H9 (cell line): ENCODE measurements around the gene RAB27B. TPM values are rescaled to one million over a fixed set of nuclear protein-coding genes. Genes with fewer than 3 reads are reported as not detected.

Experiments used
- DNase-seq: peaks from one replicate; pipeline ENCODE4 v3.0.0-alpha.2; 2017
- H2AFZ ChIP-seq: one replicate; pipeline ENCODE4 v1.6.1; 2013; ENCODE audit warnings: mild to moderate bottlenecking, low read length, control low read depth, moderate library complexity
- H2AK5ac ChIP-seq: 2 replicates; pipeline ENCODE4 v1.6.1; 2013; ENCODE audit warnings: low read length, control low read depth, mixed read lengths; ENCODE audit not compliant: insufficient read length
- H2BK120ac ChIP-seq: one replicate; pipeline ENCODE4 v1.6.1; 2013; ENCODE audit warnings: low read depth, mild to moderate bottlenecking, low read length, control low read depth, inconsistent platforms; ENCODE audit not compliant: poor library complexity, severe bottlenecking
- H2BK12ac ChIP-seq: 2 replicates; pipeline ENCODE4 v1.6.1; 2013; ENCODE audit warnings: low read length, control low read depth, mixed read lengths, low read depth; ENCODE audit not compliant: insufficient read length
- H2BK15ac ChIP-seq: 2 replicates; pipeline ENCODE4 v1.6.1; 2013; ENCODE audit warnings: low read depth, low read length, control low read depth
- H2BK20ac ChIP-seq: one replicate; pipeline ENCODE4 v1.6.1; 2013; ENCODE audit warnings: low read depth, mild to moderate bottlenecking, low read length, control low read depth, inconsistent platforms; ENCODE audit not compliant: poor library complexity, severe bottlenecking
- H2BK5ac ChIP-seq: 2 replicates; pipeline ENCODE4 v1.6.1; 2013; ENCODE audit warnings: low read length, control low read depth, mixed read lengths; ENCODE audit not compliant: insufficient read length
- H3K14ac ChIP-seq: 2 replicates; pipeline ENCODE4 v1.6.1; 2013; ENCODE audit warnings: low read length, control low read depth; ENCODE audit not compliant: insufficient read depth
- H3K18ac ChIP-seq: 2 replicates; pipeline ENCODE4 v1.6.1; 2013; ENCODE audit warnings: low read depth, mild to moderate bottlenecking, mixed read lengths, low read length, control low read depth; ENCODE audit not compliant: insufficient read length
- H3K23ac ChIP-seq: 2 replicates; pipeline ENCODE4 v1.6.1; 2013; ENCODE audit warnings: low read length, control low read depth, mixed read lengths, low read depth; ENCODE audit not compliant: insufficient read length
- H3K23me2 ChIP-seq: 2 replicates; pipeline ENCODE4 v1.6.1; 2013; ENCODE audit warnings: low read depth, mild to moderate bottlenecking, mixed read lengths, low read length, control low read depth; ENCODE audit not compliant: insufficient read length, poor library complexity, severe bottlenecking
- H3K27ac ChIP-seq: 2 replicates; pipeline ENCODE4 v1.5.1; 2013; ENCODE audit warnings: low read length, control low read depth, mixed read lengths, low read depth; ENCODE audit not compliant: insufficient read length
- H3K27me3 ChIP-seq: 2 replicates; pipeline ENCODE4 v1.6.1; 2013; ENCODE audit warnings: low read length, control low read depth, inconsistent platforms; ENCODE audit not compliant: insufficient read depth
- H3K4ac ChIP-seq: 2 replicates; pipeline ENCODE4 v1.6.1; 2013; ENCODE audit warnings: low read depth, mild to moderate bottlenecking, control low read depth, inconsistent platforms, low read length, moderate library complexity
- H3K4me1 ChIP-seq: 2 replicates; pipeline ENCODE4 v1.6.1; 2013; ENCODE audit warnings: low read length, control low read depth, inconsistent platforms; ENCODE audit not compliant: insufficient read depth
- H3K4me2 ChIP-seq: 2 replicates; pipeline ENCODE4 v1.6.1; 2013; ENCODE audit warnings: low read length, control low read depth, mixed read lengths; ENCODE audit not compliant: insufficient read length, insufficient read depth
- H3K56ac ChIP-seq: 2 replicates; pipeline ENCODE4 v1.6.1; 2013; ENCODE audit warnings: low read depth, mild to moderate bottlenecking, mixed read lengths, low read length, control low read depth; ENCODE audit not compliant: insufficient read length
- H3K79me1 ChIP-seq: 2 replicates; pipeline ENCODE4 v1.6.1; 2013; ENCODE audit warnings: low read depth, mild to moderate bottlenecking, moderate library complexity, low read length, control low read depth, inconsistent platforms; ENCODE audit not compliant: insufficient read depth, poor library complexity, severe bottlenecking
- H3K79me2 ChIP-seq: 2 replicates; pipeline ENCODE4 v1.6.1; 2013; ENCODE audit warnings: low read length, control low read depth, inconsistent platforms; ENCODE audit not compliant: insufficient read depth
- H3K9ac ChIP-seq: 2 replicates; pipeline ENCODE4 v1.6.1; 2013; ENCODE audit warnings: low read length, control low read depth, mixed read lengths; ENCODE audit not compliant: insufficient read length; ENCODE audit errors: extremely low read depth
- H3K9me3 ChIP-seq: one replicate; pipeline ENCODE4 v1.6.1; 2013; ENCODE audit warnings: low read depth, low read length, inconsistent platforms; ENCODE audit not compliant: control insufficient read depth
- H3T11ph ChIP-seq: one replicate; pipeline ENCODE4 v1.6.1; 2013; ENCODE audit warnings: mild to moderate bottlenecking, low read length, control low read depth, inconsistent platforms
- H4K20me1 ChIP-seq: one replicate; pipeline ENCODE4 v1.6.1; 2013; ENCODE audit not compliant: control insufficient read depth, insufficient read length, insufficient read depth
- H4K5ac ChIP-seq: 2 replicates; pipeline ENCODE4 v1.6.1; 2013; ENCODE audit warnings: low read depth, mild to moderate bottlenecking, mixed read lengths, low read length, control low read depth; ENCODE audit not compliant: insufficient read length
- H4K8ac ChIP-seq: replicated peaks from 2 replicates; pipeline ENCODE4 v1.6.1; 2013; ENCODE audit warnings: low read length, control low read depth, mixed read lengths, low read depth; ENCODE audit not compliant: insufficient read length
- H4K91ac ChIP-seq: 2 replicates; pipeline ENCODE4 v1.6.1; 2013; ENCODE audit warnings: low read depth, mild to moderate bottlenecking, moderate library complexity, mixed read lengths, low read length, control low read depth; ENCODE audit not compliant: insufficient read length
- H3K27ac Mint-ChIP-seq, 3 experiments: 2 replicates in 2 of 3; 3 replicates in 1 of 3; pipeline ENCODE4 v1.8.0; 2020 to 2021; ENCODE audit warnings: mixed read lengths in 3 of 3, mild to moderate bottlenecking in 1 of 3, moderate library complexity in 1 of 3
- H3K27me3 Mint-ChIP-seq: 2 replicates; pipeline ENCODE4 v1.8.0; 2021; ENCODE audit warnings: low read depth, mild to moderate bottlenecking, moderate library complexity, mixed read lengths
- H3K36me3 Mint-ChIP-seq, 3 experiments: 2 replicates in 2 of 3; 3 replicates in 1 of 3; pipeline ENCODE4 v1.8.0; 2020 to 2021; ENCODE audit warnings: low read depth in 3 of 3, mixed read lengths in 3 of 3; ENCODE audit not compliant: insufficient read depth in 1 of 3
- H3K4me1 Mint-ChIP-seq, 2 experiments: 2 replicates each; pipeline ENCODE4 v1.8.0; 2020; ENCODE audit warnings: mixed read lengths in 2 of 2
- H3K4me3 Mint-ChIP-seq, 2 experiments: 2 replicates in 1 of 2; 3 replicates in 1 of 2; pipeline ENCODE4 v1.8.0; 2020 to 2021; ENCODE audit warnings: mild to moderate bottlenecking in 2 of 2, mixed read lengths in 2 of 2, moderate library complexity in 1 of 2
- H3K9me3 Mint-ChIP-seq, 2 experiments: 2 replicates in 1 of 2; 3 replicates in 1 of 2; pipeline ENCODE4 v1.8.0; 2020; ENCODE audit warnings: mild to moderate bottlenecking in 2 of 2, mixed read lengths in 2 of 2, moderate library complexity in 1 of 2
- WGBS: extraction: QIAGEN DNeasy Blood & Tissue Kit; methylation state at CpG from one replicate; pipeline ENCODE4 v1.1.7; 2013; ENCODE audit warnings: missing lambda C conversion rate, low lambda C conversion rate, mixed read lengths; ENCODE audit not compliant: insufficient read length; ENCODE audit errors: extremely low coverage; 5-methylcytosine and 5-hydroxymethylcytosine counted together
- total RNA-seq: library from RNA; stranded (reverse); gene quantifications from 2 replicates; pipeline ENCODE4 v1.2.1, GENCODE V29; 2021
- TF ChIP-seq, protein P1 (sequence below): fragments of 200-600 bp; sonication (generic); conservative IDR thresholded peaks from 3 replicates; pipeline ENCODE4 v1.8.0; 2021; ENCODE audit warnings: antibody characterized with exemption, mild to moderate bottlenecking

The RAB27B gene
- total RNA-seq, 1 experiment from 2014 or later, result 0.15 TPM

DNA sequence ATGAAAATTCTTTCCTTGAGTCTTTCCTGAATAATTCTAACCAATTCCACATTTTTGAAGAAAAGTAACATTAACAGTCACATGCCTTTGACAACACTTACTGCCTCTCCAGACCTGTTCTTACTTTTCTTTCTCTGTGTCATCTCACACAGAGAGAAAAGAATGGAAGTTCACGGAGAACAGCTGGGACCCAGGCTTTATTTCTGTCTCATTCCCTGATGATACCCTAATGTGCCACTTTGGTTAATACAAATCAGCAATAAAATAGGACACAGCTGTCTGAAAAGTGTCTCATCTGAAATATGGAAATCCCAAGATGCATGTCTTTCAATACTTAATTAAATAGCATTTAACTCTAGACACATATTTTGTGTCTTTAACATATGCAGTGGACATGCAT is 42.1 kb upstream of the RAB27B start:
- no peak overlapping the region for H3K27ac ChIP-seq
- no peak overlapping the region for H3K14ac ChIP-seq
- H3K27me3 ChIP-seq, result no peaks in the 10 kb centered on the region; the same call in 1 of the 2 replicates
- no peak overlapping the region for H2AK5ac ChIP-seq
- TF ChIP-seq, protein P1, sequence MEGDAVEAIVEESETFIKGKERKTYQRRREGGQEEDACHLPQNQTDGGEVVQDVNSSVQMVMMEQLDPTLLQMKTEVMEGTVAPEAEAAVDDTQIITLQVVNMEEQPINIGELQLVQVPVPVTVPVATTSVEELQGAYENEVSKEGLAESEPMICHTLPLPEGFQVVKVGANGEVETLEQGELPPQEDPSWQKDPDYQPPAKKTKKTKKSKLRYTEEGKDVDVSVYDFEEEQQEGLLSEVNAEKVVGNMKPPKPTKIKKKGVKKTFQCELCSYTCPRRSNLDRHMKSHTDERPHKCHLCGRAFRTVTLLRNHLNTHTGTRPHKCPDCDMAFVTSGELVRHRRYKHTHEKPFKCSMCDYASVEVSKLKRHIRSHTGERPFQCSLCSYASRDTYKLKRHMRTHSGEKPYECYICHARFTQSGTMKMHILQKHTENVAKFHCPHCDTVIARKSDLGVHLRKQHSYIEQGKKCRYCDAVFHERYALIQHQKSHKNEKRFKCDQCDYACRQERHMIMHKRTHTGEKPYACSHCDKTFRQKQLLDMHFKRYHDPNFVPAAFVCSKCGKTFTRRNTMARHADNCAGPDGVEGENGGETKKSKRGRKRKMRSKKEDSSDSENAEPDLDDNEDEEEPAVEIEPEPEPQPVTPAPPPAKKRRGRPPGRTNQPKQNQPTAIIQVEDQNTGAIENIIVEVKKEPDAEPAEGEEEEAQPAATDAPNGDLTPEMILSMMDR, result no peak
- no peaks in the 10 kb centered on the region for H3K27me3 Mint-ChIP-seq
- H3K4me2 ChIP-seq, result no peak overlapping the region
- H3K79me2 ChIP-seq, result no peaks in the 10 kb centered on the region
- no peak overlapping the region for H3T11ph ChIP-seq
- no peak overlapping the region for H2BK120ac ChIP-seq
- H3K4me1 ChIP-seq, result no peaks in the 10 kb centered on the region
- no peak overlapping the region for H4K8ac ChIP-seq
- WGBS, result no CpG with 5 or more reads among the region's 1 CpG
- no peaks in the 10 kb centered on the region for H4K20me1 ChIP-seq
- no peak overlapping the region for H3K23ac ChIP-seq
- peaks cover 0 to 2% of the 10 kb centered on the region in 2 experiments; a peak in 1 of 5 replicates for H3K9me3 Mint-ChIP-seq
- H2AFZ ChIP-seq, result no peak overlapping the region
- no peak overlapping the region for H3K18ac ChIP-seq
- H2BK12ac ChIP-seq, result no peak overlapping the region
- no peak overlapping the region for H3K56ac ChIP-seq
- H3K4ac ChIP-seq, result no peak overlapping the region
- H3K79me1 ChIP-seq, result no peaks in the 10 kb centered on the region
- H2BK5ac ChIP-seq, result no peak overlapping the region
- no peaks in the 10 kb centered on the region for H3K23me2 ChIP-seq
- no peak overlapping the region for H2BK15ac ChIP-seq
- H3K27ac Mint-ChIP-seq, result no peak overlapping the region
- no peak overlapping the region for H3K4me3 Mint-ChIP-seq
- H3K9me3 ChIP-seq, result no peaks in the 10 kb centered on the region
- no peak overlapping the region for H4K5ac ChIP-seq
- no peak overlapping the region for H4K91ac ChIP-seq
- H3K9ac ChIP-seq, result no peak overlapping the region
- no peak overlapping the region for H2BK20ac ChIP-seq
- H3K4me1 Mint-ChIP-seq, result no peaks in the 10 kb centered on the region
- no peaks in the 10 kb centered on the region for H3K36me3 Mint-ChIP-seq
- DNase-seq, result no peak
